Measurements from ENCODE around the gene ERAL1. TPM values are rescaled to one million over a fixed set of nuclear protein-coding genes. Genes with fewer than 3 reads are reported as not detected.
"Not testable (repeated sequence)": the region's sequence is repeated elsewhere in the genome, so short reads cannot be mapped to it uniquely, and the experiment has no call there.

Gene ERAL1
- polyA plus RNA-seq, 4 donors, result 50.1 to 71.3 (median 69.9) TPM

- peak in 2 of 4 donors; percentile 10 to 24 for DNase-seq (ENCODE audit: low read depth in 4 of 4, low spot score in 3 of 4)
These were observed 42.3 kb downstream of the ERAL1 start, which contains the start of gene FLOT2 for GRCh38 chr17:28896884-28897768. Gene FLOT2 (minus strand): TSS chr17:28897733. CDS start chr17:28897574, 159 bp downstream.

- DNase-seq (ENCODE audit: low read depth in 4 of 4, low spot score in 3 of 4), result peak in 1 of 4 donors; percentile 10
These were observed 43.1 kb downstream of the ERAL1 start for GRCh38 chr17:28897769-28898526.

GRCh38 chr17:28898527-28898955 lies 43.7 kb downstream of the ERAL1 start:
- DNase-seq (ENCODE audit: low read depth in 4 of 4, low spot score in 3 of 4), result no peak

GRCh38 chr17:28899212-28899815 lies 44.5 kb downstream of the ERAL1 start:
- no peak for DNase-seq (ENCODE audit: low read depth in 4 of 4, low spot score in 3 of 4)

- DNase-seq (ENCODE audit: low read depth in 4 of 4, low spot score in 3 of 4), result no peak
These were observed 46.3 kb downstream of the ERAL1 start for GRCh38 chr17:28900986-28901726.

GRCh38 chr17:28901866-28902818 lies 47.3 kb downstream of the ERAL1 start:
- peak in 2 of 4 donors; percentile 43 to 45 for DNase-seq (ENCODE audit: low read depth in 4 of 4, low spot score in 3 of 4)

GRCh38 chr17:28902819-28903545 lies 48.2 kb downstream of the ERAL1 start, which contains the start of gene DHRS13:
Gene DHRS13 (minus strand): TSS chr17:28903079. CDS start chr17:28902944, 135 bp downstream.
- peak; percentile 75 to 84 (median 84) for DNase-seq (ENCODE audit: low read depth in 4 of 4, low spot score in 3 of 4)

GRCh38 chr17:28903546-28903841 lies 48.7 kb downstream of the ERAL1 start:
- DNase-seq (ENCODE audit: low read depth in 4 of 4, low spot score in 3 of 4), result not testable (repeated sequence)

GRCh38 chr17:28904800-28905199 lies 50.0 kb downstream of the ERAL1 start:
- no peak for DNase-seq (ENCODE audit: low read depth in 4 of 4, low spot score in 3 of 4)

GRCh38 chr17:28906276-28906675 lies 51.5 kb downstream of the ERAL1 start:
- no peak for DNase-seq (ENCODE audit: low read depth in 4 of 4, low spot score in 3 of 4)

- DNase-seq (ENCODE audit: low read depth in 4 of 4, low spot score in 3 of 4), result no peak
These were observed 52.1 kb downstream of the ERAL1 start for GRCh38 chr17:28906706-28907438.

- DNase-seq (ENCODE audit: low read depth in 4 of 4, low spot score in 3 of 4), result no peak
These were observed 53.1 kb downstream of the ERAL1 start for GRCh38 chr17:28907709-28908475.

GRCh38 chr17:28908640-28909167 lies 53.9 kb downstream of the ERAL1 start:
- no peak for DNase-seq (ENCODE audit: low read depth in 4 of 4, low spot score in 3 of 4)

- no peak for DNase-seq (ENCODE audit: low read depth in 4 of 4, low spot score in 3 of 4)
These were observed 55.7 kb downstream of the ERAL1 start for GRCh38 chr17:28910534-28910933.

Data from left renal pelvis (tissue), 4 donors.